EH (cell line): Measurements from ENCODE around the gene FLACC1.
"Not testable (repeated sequence)": the region's sequence is repeated elsewhere in the genome, so short reads cannot be mapped to it uniquely, and the experiment has no call there.

Experiments
- DNase-seq: peaks from one replicate; pipeline ENCODE4 v3.0.0-alpha.2; 2015; ENCODE audit warnings: low read depth

The FLACC1 gene

DNA sequence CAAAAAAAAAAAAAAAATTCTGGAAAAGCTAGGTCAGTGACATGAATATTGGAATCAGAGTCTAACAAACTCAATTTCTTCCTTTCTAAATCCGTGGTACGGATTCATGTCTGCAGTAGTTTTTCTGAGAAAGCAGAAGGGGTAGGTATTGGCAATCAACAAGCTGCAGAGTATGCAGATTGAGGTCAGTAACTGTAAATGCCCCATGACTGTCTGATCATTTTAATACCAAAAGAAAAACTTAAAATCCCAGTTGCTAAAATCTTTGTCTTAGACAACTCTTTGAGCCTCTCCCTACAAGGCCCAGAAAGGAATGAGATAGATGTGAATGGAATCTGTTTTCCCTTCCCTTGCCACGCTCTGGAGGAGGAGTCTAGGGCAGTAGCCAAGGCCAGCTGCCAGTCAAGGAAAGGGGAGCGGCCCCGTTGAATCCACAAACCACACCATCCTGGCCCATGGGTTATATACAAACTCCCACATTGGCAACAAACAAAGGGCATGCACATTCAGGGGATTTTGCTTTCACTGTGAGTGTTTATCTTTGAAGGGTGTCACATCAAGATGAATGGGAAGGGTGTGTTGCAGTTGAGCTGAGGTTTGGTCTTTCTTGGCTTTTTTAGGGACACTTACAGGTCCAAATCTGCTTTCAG lies 102.9 kb downstream of the FLACC1 start:
- peak; percentile 62 for DNase-seq

DNA sequence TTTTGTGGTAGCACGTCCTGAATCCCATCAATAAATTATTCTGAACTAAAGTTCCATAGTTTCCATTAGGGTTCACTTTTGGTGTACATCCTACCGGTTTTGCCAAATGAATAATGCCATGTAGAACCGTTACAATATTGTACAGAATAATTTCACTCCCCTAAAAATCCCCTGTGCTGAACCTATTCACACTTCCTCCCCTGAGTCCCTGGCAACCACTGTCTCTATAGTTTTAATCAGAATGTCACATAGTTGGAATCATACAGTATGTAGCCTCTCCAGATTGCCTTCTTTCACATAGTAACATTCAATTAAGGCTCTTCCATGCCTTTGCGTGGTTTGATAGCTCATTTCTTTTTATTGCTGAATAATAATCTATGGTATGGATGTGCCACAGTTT lies 106.4 kb downstream of the FLACC1 start:
- no peak for DNase-seq

- no peak for DNase-seq
Observed at GRCh38 chr2:201249889-201250288, 107.3 kb downstream of the FLACC1 start.

- no peak for DNase-seq
Observed at GRCh38 chr2:201248288-201248844, 108.8 kb downstream of the FLACC1 start.

DNA sequence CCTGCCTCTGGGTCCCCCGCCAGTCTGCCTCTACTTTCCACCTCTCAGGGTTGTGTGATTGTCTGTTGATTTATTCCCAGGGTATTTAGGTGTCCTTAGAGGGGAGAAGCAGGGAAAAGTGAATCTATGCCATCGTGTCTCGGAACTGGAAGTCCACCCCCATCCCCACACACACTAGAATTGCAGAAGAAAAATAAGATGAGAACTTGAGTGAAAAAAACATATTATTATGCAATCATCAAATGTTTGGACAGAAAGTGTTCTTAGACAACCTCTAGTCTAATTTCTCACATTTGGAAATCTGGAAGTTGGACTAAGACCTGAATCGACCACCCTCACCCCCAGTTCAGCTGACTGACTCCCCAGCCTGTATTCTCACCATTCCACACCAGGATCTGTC lies 110.9 kb downstream of the FLACC1 start:
- no peak for DNase-seq

DNA sequence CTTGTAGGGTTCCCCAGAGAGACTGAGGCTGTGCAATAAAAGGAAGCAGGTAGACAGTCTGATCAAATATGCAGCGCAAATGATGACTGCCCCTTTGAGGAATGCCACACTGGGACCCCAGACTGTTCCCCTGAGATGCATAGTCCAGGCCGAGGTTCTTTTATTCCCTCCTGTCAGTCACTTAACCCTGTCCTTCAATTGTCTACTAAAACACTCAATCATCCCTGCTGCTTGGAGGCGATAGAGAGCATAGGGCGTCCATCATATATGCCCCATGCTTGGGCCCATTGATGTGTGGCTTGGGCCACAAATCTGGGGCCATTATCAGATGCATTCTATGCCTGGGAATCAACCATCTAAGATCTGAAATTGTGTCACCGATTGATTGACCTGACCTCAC lies 112.3 kb downstream of the FLACC1 start:
- no peak for DNase-seq

GRCh38 chr2:201242571-201243277 lies 114.4 kb downstream of the FLACC1 start:
- DNase-seq: no peak

DNA sequence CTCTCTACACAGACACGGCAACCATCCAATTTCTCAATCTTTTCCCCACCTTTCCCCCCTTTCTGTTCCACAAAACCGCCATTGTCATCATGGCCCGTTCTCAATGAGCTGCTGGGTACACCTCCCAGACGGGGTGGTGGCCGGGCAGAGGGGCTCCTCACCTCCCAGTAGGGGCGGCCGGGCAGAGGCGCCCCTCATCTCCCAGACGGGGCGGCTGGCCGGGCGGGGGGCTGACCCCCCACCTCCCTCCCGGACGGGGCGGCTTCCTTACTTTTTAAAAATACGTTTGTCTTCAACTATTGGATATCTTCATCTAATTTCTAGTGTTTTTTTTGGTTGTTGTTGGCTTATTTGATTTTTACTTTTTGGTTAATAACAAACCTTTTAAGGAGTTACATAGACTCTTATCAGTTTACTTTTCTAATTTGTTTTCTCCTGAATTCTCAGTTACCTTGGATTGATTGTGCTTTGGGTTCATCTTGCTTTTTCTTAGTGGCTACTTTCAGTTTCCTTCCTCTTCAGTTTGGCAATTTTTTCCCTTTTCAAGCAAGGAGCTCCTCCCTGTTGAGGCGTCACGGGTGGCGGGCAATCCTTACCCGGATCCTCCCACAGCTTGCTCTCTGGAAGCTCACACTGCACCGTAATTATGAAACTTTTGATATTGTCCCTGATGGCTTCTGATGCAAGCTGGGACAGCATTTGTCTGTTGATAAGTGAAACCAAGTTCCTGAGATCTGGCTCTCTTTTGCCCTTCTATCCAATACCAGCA lies 117.8 kb downstream of the FLACC1 start:
- not testable (repeated sequence) for DNase-seq
